ENCODE data around the gene OR2G3.

OR2G3 gene

GRCh38 chr1:247627951-247628350 is 22.6 kb downstream of the OR2G3 start:
- no peak for TF ChIP-seq CTCF (IDR thresholded peaks at IDR 0.05; ENCODE audit: low read depth, low read length, missing control alignments)
- no peak for DNase-seq
- Histone ChIP-seq H3K27me3 (replicated peaks) (no peaks in the 10 kb centered on the region), H3K27ac (no peak overlapping the region), H3K4me3 (ENCODE audit: low read depth, low read length) (no peak overlapping the region), H3K36me3 (replicated peaks) (no peaks in the 10 kb centered on the region)
- in situ Hi-C loops (cut with HindIII; ENCODE audit: low pct_ligation_motif_present, low sequenced_read_pairs): no loop called here

GRCh38 chr1:247638011-247638410 is 32.6 kb downstream of the OR2G3 start:
- Histone ChIP-seq H3K27me3 (replicated peaks) (no peaks in the 10 kb centered on the region), H3K36me3 (replicated peaks) (no peaks in the 10 kb centered on the region), H3K27ac (no peak overlapping the region), H3K4me3 (ENCODE audit: low read depth, low read length) (no peak overlapping the region)
- no peak for TF ChIP-seq CTCF (IDR thresholded peaks at IDR 0.05; ENCODE audit: low read depth, low read length, missing control alignments)
- DNase-seq: no peak
- in situ Hi-C loops (cut with HindIII; ENCODE audit: low pct_ligation_motif_present, low sequenced_read_pairs): no loop called here

GRCh38 chr1:247638781-247639180 is 33.4 kb downstream of the OR2G3 start:
- Histone ChIP-seq H3K36me3 (replicated peaks) (no peaks in the 10 kb centered on the region), H3K4me3 (ENCODE audit: low read depth, low read length) (no peak overlapping the region), H3K27ac (no peak overlapping the region), H3K27me3 (replicated peaks) (no peaks in the 10 kb centered on the region)
- no peak for DNase-seq
- TF ChIP-seq CTCF (IDR thresholded peaks at IDR 0.05; ENCODE audit: low read depth, low read length, missing control alignments): no peak
- in situ Hi-C loops (cut with HindIII; ENCODE audit: low pct_ligation_motif_present, low sequenced_read_pairs): no loop called here

GRCh38 chr1:247639381-247639981 is 34.1 kb downstream of the OR2G3 start:
- no peak for DNase-seq
- in situ Hi-C loops (cut with HindIII; ENCODE audit: low pct_ligation_motif_present, low sequenced_read_pairs): no loop called here
- H3K27me3 ChIP-seq (replicated peaks): no peaks in the 10 kb centered on the region
- H3K4me3 ChIP-seq (ENCODE audit: low read depth, low read length): peak overlapping the region; percentile 24
- no peak for TF ChIP-seq CTCF (IDR thresholded peaks at IDR 0.05; ENCODE audit: low read depth, low read length, missing control alignments)
- no peak overlapping the region for H3K27ac ChIP-seq
- no peaks in the 10 kb centered on the region for H3K36me3 ChIP-seq (replicated peaks)

GRCh38 chr1:247642742-247643141 is 37.4 kb downstream of the OR2G3 start:
- no peak for TF ChIP-seq CTCF (IDR thresholded peaks at IDR 0.05; ENCODE audit: low read depth, low read length, missing control alignments)
- Histone ChIP-seq H3K36me3 (replicated peaks) (no peaks in the 10 kb centered on the region), H3K27me3 (replicated peaks) (no peaks in the 10 kb centered on the region), H3K27ac (no peak overlapping the region), H3K4me3 (ENCODE audit: low read depth, low read length) (no peak overlapping the region)
- no peak for DNase-seq
- in situ Hi-C loops (cut with HindIII; ENCODE audit: low pct_ligation_motif_present, low sequenced_read_pairs): no loop called here

GRCh38 chr1:247646867-247647266 is 41.5 kb downstream of the OR2G3 start:
- Histone ChIP-seq H3K27ac (no peak overlapping the region), H3K27me3 (replicated peaks) (no peaks in the 10 kb centered on the region), H3K36me3 (replicated peaks) (no peaks in the 10 kb centered on the region), H3K4me3 (ENCODE audit: low read depth, low read length) (no peak overlapping the region)
- no peak for DNase-seq
- no peak for TF ChIP-seq CTCF (IDR thresholded peaks at IDR 0.05; ENCODE audit: low read depth, low read length, missing control alignments)
- in situ Hi-C loops (cut with HindIII; ENCODE audit: low pct_ligation_motif_present, low sequenced_read_pairs): no loop called here

Data from brain microvascular endothelial cell (primary cell).